Sigmoid colon (tissue), 7 donors: ENCODE data around the gene TMEM37. TPM values are rescaled to one million over a fixed set of nuclear protein-coding genes. Genes with fewer than 3 reads are reported as not detected.

Source experiments
- DNase-seq: peaks from one replicate; pipeline ENCODE4 v3.0.0-alpha.2; 2019
- H3K27ac ChIP-seq, 4 donors: fragments of 200-600 bp; sonication (generic); one replicate each; pipeline ENCODE4 v1.5.1; 2016 to 2019; ENCODE audit warnings: mild to moderate bottlenecking in 1 of 4
- H3K27me3 ChIP-seq, 3 donors: fragments of 200-600 bp; sonication (generic); one replicate each; pipeline ENCODE4 v1.5.1; 2019; ENCODE audit warnings: mild to moderate bottlenecking in 1 of 3
- H3K36me3 ChIP-seq, 4 donors: fragments of 200-600 bp; sonication (generic); one replicate each; pipeline ENCODE4 v1.5.1; 2016 to 2019
- H3K4me1 ChIP-seq, 4 donors: fragments of 200-600 bp; sonication (generic); one replicate each; pipeline ENCODE4 v1.5.1; 2017 to 2019
- H3K4me3 ChIP-seq, 4 donors: fragments of 200-600 bp; sonication (generic); one replicate each; pipeline ENCODE4 v1.5.1; 2017 to 2019; ENCODE audit warnings: mild to moderate bottlenecking in 2 of 4, moderate library complexity in 1 of 4
- H3K9me3 ChIP-seq, 4 donors: fragments of 200-600 bp in 3 of 4; sonication (generic) in 3 of 4; one replicate each; pipeline versions ENCODE4 v1.5.1 to v1.6.1; 2013 to 2019
- CTCF ChIP-seq, 4 experiments: fragments of 450-650 bp in 3 of 4; fragments of 200-600 bp in 1 of 4; IDR thresholded peaks; one replicate each; pipeline ENCODE4 v1.5.1; 2016 to 2019; ENCODE audit warnings: antibody characterized with exemption in 4 of 4, mild to moderate bottlenecking in 3 of 4, moderate library complexity in 2 of 4
- EP300 ChIP-seq, 4 donors: sonication (generic); formaldehyde crosslinking; IDR thresholded peaks; one replicate each; pipeline ENCODE4 v1.6.1; 2017; ENCODE audit warnings: antibody characterized with exemption in 4 of 4
- POLR2A ChIP-seq, 2 donors: fragments of 450-650 bp; IDR thresholded peaks; one replicate each; pipeline ENCODE4 v1.6.1; 2016; ENCODE audit warnings: antibody characterized with exemption in 2 of 2, mild to moderate bottlenecking in 2 of 2, moderate library complexity in 2 of 2
- POLR2AphosphoS5 ChIP-seq, 4 donors: sonication (generic); formaldehyde crosslinking; IDR thresholded peaks; one replicate each; pipeline ENCODE4 v1.6.1; 2017; ENCODE audit warnings: antibody characterized with exemption in 4 of 4
- WGBS, 2 donors: extraction: QIAGEN DNeasy Blood & Tissue Kit; methylation state at CpG; one replicate each; pipeline ENCODE4 v1.1.7; 2013; 5-methylcytosine and 5-hydroxymethylcytosine counted together
- intact Hi-C: fragments of 100-400 bp; cut with DNase I; formaldehyde crosslinking; loops from one replicate; pipeline ENCODE4 v1.15.1; 2023
- polyA plus RNA-seq, 3 donors: library from polyadenylated mRNA; stranded (reverse); fragments of 200-250 nt; gene quantifications; one replicate each; pipeline ENCODE4 v1.2.3, GENCODE V29; 2013
- total RNA-seq, 4 donors: library from RNA; depleted of rRNA; stranded (reverse); fragments of >200 nt; gene quantifications; one replicate each; pipeline ENCODE4 v1.1.0, GENCODE V29; 2016
- donor health status: healthy with polysubstance abuse.
- donor health status: Bipolar disorder and iron deficiency.
- donor health status: healthy.

The TMEM37 gene
- total and polyA plus RNA-seq, 7 donors: 0.55 to 96.9 (median 6.1) TPM

GRCh38 chr2:119464981-119465380, 33.3 kb downstream of the TMEM37 start:
- TF ChIP-seq EP300 (IDR thresholded peaks at IDR 0.05): no peak
- TF ChIP-seq POLR2A (IDR thresholded peaks at IDR 0.05): no peak
- Histone ChIP-seq H3K27ac (no peak overlapping the region), H3K4me3 (no peak overlapping the region), H3K4me1 (no peaks in the 10 kb centered on the region), H3K27me3 (no peaks in the 10 kb centered on the region), H3K9me3 (no peaks in the 10 kb centered on the region), H3K36me3 (no peaks in the 10 kb centered on the region)
- DNase-seq: peak; percentile 64
- 94% methylated on average over 4 of the region's 4 CpGs for WGBS, 2 donors
- intact Hi-C loops: no loop called here

GRCh38 chr2:119465687-119466086, 34.0 kb downstream of the TMEM37 start:
- intact Hi-C loops: no loop called here
- Histone ChIP-seq H3K4me1 (no peaks in the 10 kb centered on the region), H3K27me3 (no peaks in the 10 kb centered on the region), H3K27ac (no peak overlapping the region), H3K4me3 (no peak overlapping the region), H3K36me3 (no peaks in the 10 kb centered on the region), H3K9me3 (no peaks in the 10 kb centered on the region)
- 95 to 96% methylated on average over 11 of the region's 11 CpGs for WGBS, 2 donors
- no peak for DNase-seq
- no peak for TF ChIP-seq POLR2A (IDR thresholded peaks at IDR 0.05)
- TF ChIP-seq POLR2AphosphoS5 (IDR thresholded peaks at IDR 0.05): no peak
- no peak for TF ChIP-seq CTCF (IDR thresholded peaks at IDR 0.05)
- no peak for TF ChIP-seq EP300 (IDR thresholded peaks at IDR 0.05)

GRCh38 chr2:119466373-119466772, 34.7 kb downstream of the TMEM37 start:
- H3K4me3 ChIP-seq: no peak overlapping the region
- H3K27ac ChIP-seq: no peak overlapping the region
- no peaks in the 10 kb centered on the region for H3K27me3 ChIP-seq
- H3K36me3 ChIP-seq: no peaks in the 10 kb centered on the region
- DNase-seq: no peak
- no peaks in the 10 kb centered on the region for H3K4me1 ChIP-seq
- TF ChIP-seq POLR2A (IDR thresholded peaks at IDR 0.05) (no peak), CTCF (IDR thresholded peaks at IDR 0.05) (no peak), EP300 (IDR thresholded peaks at IDR 0.05) (no peak)
- 75 to 83% methylated on average over 4 of the region's 4 CpGs for WGBS, 2 donors
- H3K9me3 ChIP-seq: no peaks in the 10 kb centered on the region
- intact Hi-C loops: no loop called here

GRCh38 chr2:119468154-119468955, 36.7 kb downstream of the TMEM37 start:
- H3K36me3 ChIP-seq: no peaks in the 10 kb centered on the region
- intact Hi-C loops: no loop called here
- H3K9me3 ChIP-seq: no peaks in the 10 kb centered on the region
- H3K27ac ChIP-seq: no peak overlapping the region
- DNase-seq: peak; percentile 13
- 67 to 68% methylated on average over 3 of the region's 3 CpGs for WGBS, 2 donors
- TF ChIP-seq CTCF (IDR thresholded peaks at IDR 0.05) (no peak), EP300 (IDR thresholded peaks at IDR 0.05) (no peak), POLR2A (IDR thresholded peaks at IDR 0.05) (no peak), POLR2AphosphoS5 (IDR thresholded peaks at IDR 0.05) (no peak)
- no peaks in the 10 kb centered on the region for H3K4me1 ChIP-seq
- no peaks in the 10 kb centered on the region for H3K27me3 ChIP-seq
- H3K4me3 ChIP-seq: no peak overlapping the region

GRCh38 chr2:119469131-119469530, 37.5 kb downstream of the TMEM37 start:
- no peaks in the 10 kb centered on the region for H3K9me3 ChIP-seq
- no peak for DNase-seq
- TF ChIP-seq EP300 (IDR thresholded peaks at IDR 0.05) (no peak), CTCF (IDR thresholded peaks at IDR 0.05) (no peak), POLR2A (IDR thresholded peaks at IDR 0.05) (no peak), POLR2AphosphoS5 (IDR thresholded peaks at IDR 0.05) (no peak)
- intact Hi-C loops: no loop called here
- WGBS, 2 donors: 78 to 89% methylated on average over 6 of the region's 6 CpGs
- no peaks in the 10 kb centered on the region for H3K27me3 ChIP-seq
- no peak overlapping the region for H3K4me3 ChIP-seq
- no peak overlapping the region for H3K27ac ChIP-seq
- no peaks in the 10 kb centered on the region for H3K4me1 ChIP-seq
- no peaks in the 10 kb centered on the region for H3K36me3 ChIP-seq
